BJ (cell line): Measurements from ENCODE around the gene STRADB. TPM values are rescaled to one million over a fixed set of nuclear protein-coding genes. Genes with fewer than 3 reads are reported as not detected.

ENCODE experiments used
- CTCF ChIA-PET: fragments of 350-600 bp; formaldehyde crosslinking; extraction: SDS; loops from one replicate; lab custom pipeline; 2021; ENCODE audit warnings: antibody characterized with exemption, inconsistent platforms; lab: Yijun Ruan, JAX
- POLR2A ChIA-PET: fragments of 300-600 bp; sonication (Branson Sonifier 250); formaldehyde crosslinking; extraction: SDS; loops from one replicate; lab custom pipeline; 2021; ENCODE audit warnings: antibody characterized with exemption; lab: Charles Lee
- DNase-seq: peaks from one replicate; pipeline ENCODE4 v3.0.0-alpha.2; 2011; ENCODE audit warnings: low read depth
- H3K27me3 ChIP-seq: 2 replicates; pipeline ENCODE4 v1.6.0; 2011; ENCODE audit warnings: low read length; ENCODE audit not compliant: control insufficient read depth, insufficient read depth
- H3K36me3 ChIP-seq: 2 replicates; pipeline ENCODE4 v1.5.1; 2011; ENCODE audit warnings: low read length; ENCODE audit not compliant: control insufficient read depth, insufficient read depth
- H3K4me3 ChIP-seq: 2 replicates; pipeline ENCODE4 v1.5.1; 2011; ENCODE audit warnings: low read depth, mild to moderate bottlenecking, control low read depth, low read length
- CTCF ChIP-seq: IDR thresholded peaks from 2 replicates; pipeline ENCODE4 v1.5.1; 2011; ENCODE audit warnings: low read depth, mild to moderate bottlenecking, control low read depth, inconsistent platforms, low read length, moderate library complexity; ENCODE audit not compliant: insufficient read depth
- polyA plus RNA-seq: library from polyadenylated mRNA; depleted of rRNA; stranded (reverse); fragments of >200 nt; gene quantifications from 2 replicates; pipeline ENCODE4 v1.2.3, GENCODE V29; 2011

STRADB gene
- polyA plus RNA-seq, 1 experiment, result 18.2 TPM

- DNase-seq, result no peak
- no peak for TF ChIP-seq CTCF
- POLR2A ChIA-PET, result no interaction called here
Measured at GRCh38 chr2:201404699-201405280, 46.8 kb upstream of the STRADB start.

DNA sequence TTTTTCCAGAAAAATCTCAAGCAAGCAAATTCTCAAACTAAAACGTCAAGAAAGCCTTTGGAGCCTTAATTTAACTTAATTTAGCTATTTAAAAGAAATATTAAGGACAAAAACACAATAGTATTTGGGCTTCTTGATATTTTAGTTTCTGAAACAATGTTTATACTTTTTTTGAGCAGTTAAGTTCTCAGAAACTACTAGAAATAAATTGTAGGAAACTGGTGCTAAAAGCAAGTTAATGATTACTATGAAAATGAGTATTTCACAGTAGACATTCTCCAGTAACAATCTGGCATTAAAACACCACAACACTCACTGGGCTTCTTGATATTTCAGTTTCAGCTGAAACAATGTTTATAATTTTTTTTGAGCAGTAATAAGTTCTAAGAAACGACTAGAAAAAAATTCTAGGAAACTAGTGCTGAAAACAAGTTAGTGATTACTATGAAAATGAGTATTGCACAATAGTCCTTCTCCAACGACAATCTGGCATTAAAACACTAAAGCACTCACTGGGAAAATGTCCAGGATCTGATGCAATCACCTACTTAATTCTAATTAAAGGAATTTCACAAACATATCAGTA is 45.4 kb upstream of the STRADB start:
- peak; percentile 78 for DNase-seq
- ChIA-PET POLR2A (interaction anchor here (0.6 kb wide), 1 partner anchor 35 kb away, joined by 4 read pairs; no protein-coding TSS in a partner anchor), CTCF (interaction anchor here (0.6 kb wide), 1 partner anchor 17 kb away, joined by 3 read pairs; no protein-coding TSS in a partner anchor)
- TF ChIP-seq CTCF, result no peak
- H3K36me3 ChIP-seq, result no peaks in the 10 kb centered on the region
- no peak overlapping the region for H3K4me3 ChIP-seq
- H3K27me3 ChIP-seq, result no peaks in the 10 kb centered on the region

More at GRCh38 chr2:201404699-201405280, 46.8 kb upstream of the STRADB start:
- no peak overlapping the region for H3K4me3 ChIP-seq
- no peaks in the 10 kb centered on the region for H3K27me3 ChIP-seq
- no peaks in the 10 kb centered on the region for H3K36me3 ChIP-seq
- CTCF ChIA-PET, result interaction anchor here (1.1 kb wide), 1 partner anchor 8 kb away, joined by 3 read pairs; no protein-coding TSS in a partner anchor

- CTCF ChIA-PET, result no interaction called here
- no peak overlapping the region for H3K4me3 ChIP-seq
- no peaks in the 10 kb centered on the region for H3K27me3 ChIP-seq
- POLR2A ChIA-PET, result no interaction called here
- no peaks in the 10 kb centered on the region for H3K36me3 ChIP-seq
- DNase-seq, result no peak
- TF ChIP-seq CTCF, result no peak
Measured at GRCh38 chr2:201407265-201407664, 44.3 kb upstream of the STRADB start.

DNA sequence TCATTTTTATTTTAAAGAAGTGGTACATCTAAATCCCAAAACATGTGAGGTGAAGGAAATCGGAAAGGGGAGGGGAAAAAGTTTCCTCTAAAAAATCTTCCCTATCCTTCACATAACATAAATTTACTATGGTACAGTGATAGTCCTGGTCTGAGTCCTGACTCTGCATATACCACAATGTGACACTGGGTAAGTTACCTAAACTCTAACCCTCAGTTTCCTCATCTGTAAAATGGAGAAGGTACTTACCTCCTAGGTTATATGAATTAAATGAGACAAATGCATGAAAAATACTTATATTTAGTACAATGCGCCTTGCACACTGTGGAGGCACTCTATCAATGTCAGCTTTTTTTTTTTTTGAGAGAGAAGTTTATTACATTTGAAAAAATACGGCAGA is 42.6 kb upstream of the STRADB start:
- no peak overlapping the region for H3K4me3 ChIP-seq
- H3K36me3 ChIP-seq, result no peaks in the 10 kb centered on the region
- TF ChIP-seq CTCF, result no peak
- CTCF ChIA-PET, result no interaction called here
- POLR2A ChIA-PET, result no interaction called here
- no peak for DNase-seq
- no peaks in the 10 kb centered on the region for H3K27me3 ChIP-seq

- TF ChIP-seq CTCF, result no peak
- H3K4me3 ChIP-seq, result no peak overlapping the region
- no peak for DNase-seq
- no peaks in the 10 kb centered on the region for H3K27me3 ChIP-seq
- ChIA-PET POLR2A (no interaction called here), CTCF (no interaction called here)
- H3K36me3 ChIP-seq, result no peaks in the 10 kb centered on the region
Measured at GRCh38 chr2:201411421-201411820, 40.1 kb upstream of the STRADB start.
